OCI-LY1 (cell line): ENCODE measurements around the gene ZDHHC20.

Experiments used
- H2AFZ ChIP-seq: fragments of 200-600 bp; sonication (generic), shearing (Covaris generic); 2 replicates; pipeline ENCODE4 v1.6.0; 2014; ENCODE audit warnings: antibody characterized with exemption, mild to moderate bottlenecking, low read length
- H3F3A ChIP-seq: fragments of 200-600 bp; sonication (generic), shearing (Covaris generic); 2 replicates; pipeline ENCODE4 v1.6.0; 2014; ENCODE audit warnings: mild to moderate bottlenecking, antibody characterized with exemption, low read length, moderate library complexity; ENCODE audit not compliant: insufficient read depth
- H3K27ac ChIP-seq: fragments of 200-600 bp; sonication (generic); 2 replicates; pipeline ENCODE4 v1.5.1; 2014; ENCODE audit warnings: low read length, mixed run types, mild to moderate bottlenecking, low read depth; ENCODE audit not compliant: poor library complexity, severe bottlenecking
- H3K27me3 ChIP-seq: fragments of 200-600 bp; sonication (generic); 2 replicates; pipeline ENCODE4 v1.6.0; 2014; ENCODE audit warnings: antibody characterized with exemption, mild to moderate bottlenecking, low read length, moderate library complexity; ENCODE audit not compliant: insufficient read depth
- H3K36me3 ChIP-seq: fragments of 200-600 bp; sonication (generic); 2 replicates; pipeline ENCODE4 v1.6.1; 2014; ENCODE audit warnings: mild to moderate bottlenecking, antibody characterized with exemption, low read length, moderate library complexity, mixed read lengths; ENCODE audit not compliant: insufficient read depth
- H3K4me1 ChIP-seq: fragments of 200-600 bp; sonication (generic); 2 replicates; pipeline ENCODE4 v1.5.1; 2014; ENCODE audit warnings: mild to moderate bottlenecking, low read length, moderate library complexity; ENCODE audit not compliant: insufficient read depth, severe bottlenecking
- H3K4me2 ChIP-seq: fragments of 200-600 bp; sonication (generic), shearing (Covaris generic); 2 replicates; pipeline ENCODE4 v1.6.1; 2014; ENCODE audit warnings: low read length
- H3K4me3 ChIP-seq: fragments of 200-600 bp; sonication (generic); 2 replicates; pipeline ENCODE4 v1.5.1; 2014; ENCODE audit warnings: low read length, low read depth, mild to moderate bottlenecking, mixed read lengths; ENCODE audit not compliant: poor library complexity, severe bottlenecking
- H3K79me2 ChIP-seq: fragments of 200-600 bp; shearing (Covaris generic); 2 replicates; pipeline ENCODE4 v1.6.1; 2016; ENCODE audit warnings: mixed run types, low read length, mixed read lengths; ENCODE audit not compliant: insufficient read depth
- H3K9ac ChIP-seq: fragments of 200-600 bp; sonication (generic), shearing (Covaris generic); 2 replicates; pipeline ENCODE4 v1.6.1; 2014; ENCODE audit warnings: mild to moderate bottlenecking, low read length, mixed read lengths
- H3K9me2 ChIP-seq: fragments of 200-600 bp; sonication (generic), shearing (Covaris generic); 2 replicates; pipeline ENCODE4 v1.6.1; 2014; ENCODE audit warnings: low read depth, mild to moderate bottlenecking, low read length, mixed read lengths
- H3K9me3 ChIP-seq: fragments of 200-600 bp; shearing (Covaris generic); 2 replicates; pipeline ENCODE4 v1.6.1; 2014; ENCODE audit warnings: low read length, mixed read lengths
- H4K20me1 ChIP-seq: fragments of 200-600 bp; sonication (generic), shearing (Covaris generic); 2 replicates; pipeline ENCODE4 v1.6.0; 2016; ENCODE audit warnings: mild to moderate bottlenecking, low read length; ENCODE audit not compliant: insufficient read depth
- CTCF ChIP-seq: fragments of 200-600 bp; sonication (generic), shearing (Covaris generic); IDR thresholded peaks from 2 replicates; pipeline ENCODE4 v1.5.1; 2017; ENCODE audit warnings: mild to moderate bottlenecking, antibody characterized with exemption, low read length, moderate library complexity, mixed read lengths
- EZH2 ChIP-seq: fragments of 200-600 bp; sonication (generic), shearing (Covaris generic); IDR thresholded peaks from 2 replicates; pipeline ENCODE4 v1.8.0; 2017; ENCODE audit warnings: borderline replicate concordance, mixed run types, mild to moderate bottlenecking, antibody characterized with exemption, low read length, moderate library complexity, mixed read lengths

Gene ZDHHC20

DNA sequence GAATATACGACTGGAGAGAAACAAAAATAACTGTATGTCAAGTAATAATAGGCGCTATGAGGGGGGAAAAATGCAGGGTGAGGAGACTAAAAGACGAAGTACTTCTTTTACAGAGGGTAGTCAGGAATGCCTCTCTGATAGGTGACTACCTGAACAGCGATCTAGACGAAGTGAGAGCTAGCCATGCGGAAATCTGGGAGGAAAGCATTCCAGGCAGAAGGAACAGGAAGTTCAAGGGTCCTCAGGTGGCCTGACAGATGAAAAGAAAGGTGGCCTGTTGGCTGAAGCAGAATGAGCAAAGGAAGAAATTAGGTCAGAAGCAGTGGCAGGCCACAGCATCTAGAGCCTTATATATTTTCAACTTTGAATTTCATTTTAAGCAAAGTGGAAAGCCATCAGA, 13.3 kb downstream of the ZDHHC20 start:
- Histone ChIP-seq H3K9me2 (no peaks in the 10 kb centered on the region), H3K36me3 (no peaks in the 10 kb centered on the region; the same call in 1 of the 2 replicates), H3K4me2 (no peak overlapping the region), H3K9me3 (no peaks in the 10 kb centered on the region), H3F3A (no peaks in the 10 kb centered on the region), H3K4me1 (no peaks in the 10 kb centered on the region), H3K79me2 (peaks cover 73% of the 10 kb centered on the region), H3K27ac (no peak overlapping the region), H3K9ac (no peak overlapping the region), H2AFZ (no peak overlapping the region), H3K4me3 (no peak overlapping the region), H4K20me1 (0 out of 2 replicates have a peak, but pooled peaks cover 2% of the 10 kb centered on the region), H3K27me3 (no peaks in the 10 kb centered on the region)
- TF ChIP-seq EZH2 (no peak), CTCF (no peak)

DNA sequence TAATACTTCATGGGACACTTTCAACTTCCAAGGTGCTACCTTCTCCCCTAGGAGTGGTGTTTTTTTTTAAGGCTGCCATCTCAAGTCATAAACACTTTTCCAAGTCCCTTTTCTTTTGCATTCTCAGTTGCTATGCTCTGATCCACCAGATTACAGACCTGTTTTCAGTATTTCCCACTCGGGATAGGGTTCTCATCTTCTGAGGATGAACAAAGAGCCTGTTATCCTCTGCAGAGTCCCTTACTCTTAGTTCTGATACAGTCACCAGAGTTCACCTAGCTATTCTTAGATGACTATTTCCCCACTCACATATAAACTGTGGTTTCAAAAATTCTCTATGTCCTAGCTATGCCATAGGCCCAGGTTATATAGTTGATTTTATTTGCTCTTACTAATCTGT, 15.9 kb downstream of the ZDHHC20 start:
- no peak overlapping the region for H3K27ac ChIP-seq
- H3K9ac ChIP-seq, result no peak overlapping the region
- H3F3A ChIP-seq, result no peaks in the 10 kb centered on the region
- no peak for TF ChIP-seq EZH2
- TF ChIP-seq CTCF, result no peak
- H3K9me3 ChIP-seq, result peaks cover 9% of the 10 kb centered on the region; the same call in 1 of the 2 replicates
- no peaks in the 10 kb centered on the region for H3K9me2 ChIP-seq
- 0 out of 2 replicates have a peak, but pooled peaks cover 2% of the 10 kb centered on the region for H4K20me1 ChIP-seq
- no peaks in the 10 kb centered on the region for H3K4me1 ChIP-seq
- H3K27me3 ChIP-seq, result no peaks in the 10 kb centered on the region
- H3K4me2 ChIP-seq, result no peak overlapping the region
- no peak overlapping the region for H2AFZ ChIP-seq
- no peak overlapping the region for H3K4me3 ChIP-seq
- H3K79me2 ChIP-seq, result peaks cover 73% of the 10 kb centered on the region
- no peaks in the 10 kb centered on the region for H3K36me3 ChIP-seq

GRCh38 chr13:21436582-21436981, 22.5 kb downstream of the ZDHHC20 start:
- Histone ChIP-seq H3K4me3 (no peak overlapping the region), H3K9me3 (peaks cover 21% of the 10 kb centered on the region), H2AFZ (no peak overlapping the region), H4K20me1 (no peaks in the 10 kb centered on the region), H3K27me3 (no peaks in the 10 kb centered on the region), H3K36me3 (peaks cover 17% of the 10 kb centered on the region), H3K27ac (no peak overlapping the region), H3K9me2 (no peaks in the 10 kb centered on the region), H3F3A (no peaks in the 10 kb centered on the region), H3K4me1 (peaks cover 12% of the 10 kb centered on the region), H3K79me2 (peaks cover 69% of the 10 kb centered on the region), H3K4me2 (no peak overlapping the region), H3K9ac (no peak overlapping the region)
- TF ChIP-seq CTCF (no peak), EZH2 (no peak)
